GF-D8 (cell line): ENCODE data around the gene OR4B1.
A peak's percentile ranks its signal among the peaks of the same experiment; 100 is the strongest.
"Not testable (repeated sequence)": the region's sequence is repeated elsewhere in the genome, so short reads cannot be mapped to it uniquely, and the experiment has no call there.

Experiments used
- DNase-seq: peaks from one replicate; lab custom pipeline; 2025; lab: John Stamatoyannopoulos, UW

The OR4B1 gene, protein sequence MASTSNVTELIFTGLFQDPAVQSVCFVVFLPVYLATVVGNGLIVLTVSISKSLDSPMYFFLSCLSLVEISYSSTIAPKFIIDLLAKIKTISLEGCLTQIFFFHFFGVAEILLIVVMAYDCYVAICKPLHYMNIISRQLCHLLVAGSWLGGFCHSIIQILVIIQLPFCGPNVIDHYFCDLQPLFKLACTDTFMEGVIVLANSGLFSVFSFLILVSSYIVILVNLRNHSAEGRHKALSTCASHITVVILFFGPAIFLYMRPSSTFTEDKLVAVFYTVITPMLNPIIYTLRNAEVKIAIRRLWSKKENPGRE

GRCh38 chr11:48216510-48216909, at the start of gene OR4B1:
Gene OR4B1, plus strand, starts transcription at chr11:48216810. Its CDS starts 0 bp downstream, at chr11:48216810.
- no peak for DNase-seq

DNA sequence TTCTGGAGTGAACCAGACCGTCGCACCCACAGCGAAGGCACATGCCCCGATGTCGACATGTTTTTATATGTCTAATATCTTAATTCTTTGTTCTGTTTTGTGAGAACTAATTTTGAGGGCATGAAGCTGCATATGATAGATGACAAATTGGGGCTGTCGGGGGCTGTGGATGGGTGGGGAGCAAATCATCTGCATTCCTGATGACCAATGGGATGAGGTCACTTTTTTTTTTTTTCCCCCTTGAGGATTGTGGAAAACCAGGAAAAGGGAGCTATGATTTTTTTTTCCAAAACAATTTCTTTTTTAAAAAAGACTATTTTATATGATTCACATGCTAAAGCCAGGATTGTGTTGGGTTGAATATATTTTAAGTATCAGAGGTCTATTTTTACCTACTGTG, 49.2 kb upstream of the OR4B1 start:
- no peak for DNase-seq

DNA sequence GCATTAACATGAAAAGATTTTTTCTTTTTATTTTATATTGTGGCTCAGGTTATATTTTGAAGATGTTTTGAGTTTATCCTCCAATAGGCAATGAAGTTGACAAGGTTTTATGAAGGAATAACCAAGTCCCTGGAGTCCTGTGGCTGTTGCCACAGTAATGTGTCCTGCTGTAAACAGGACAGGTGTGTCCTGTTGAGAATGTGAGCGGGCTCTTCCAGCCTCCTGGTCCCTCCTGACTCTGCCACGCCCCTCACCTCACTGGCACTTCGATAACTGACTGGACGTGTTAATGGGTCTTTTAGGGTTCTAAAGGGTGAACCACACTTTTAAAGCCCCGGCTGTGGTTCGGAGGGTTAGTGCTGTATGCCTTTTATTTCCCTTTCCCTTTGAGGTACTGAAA, 47.8 kb upstream of the OR4B1 start:
- DNase-seq: no peak

GRCh38 chr11:48169259-48169658, 47.4 kb upstream of the OR4B1 start:
- no peak for DNase-seq

DNA sequence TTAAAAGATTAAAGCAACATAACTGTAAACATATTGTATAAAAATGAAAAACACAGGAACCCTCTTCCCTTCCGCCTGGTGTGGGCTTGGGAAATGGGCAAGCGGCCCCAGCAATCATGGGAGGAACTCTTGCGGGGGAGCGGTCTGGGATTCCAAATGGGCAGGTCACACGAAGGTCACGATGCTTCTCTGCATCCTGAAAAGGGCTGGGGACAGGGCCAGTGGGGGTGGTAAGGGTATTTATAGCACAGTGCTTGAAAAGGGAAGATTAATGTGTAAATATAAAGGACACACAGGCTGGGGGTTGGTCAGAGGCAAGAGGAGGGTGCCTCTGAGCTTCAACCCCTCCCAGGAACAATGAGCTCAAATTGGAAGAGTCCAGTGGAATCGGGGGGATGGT, 46.9 kb upstream of the OR4B1 start:
- no peak for DNase-seq

DNA sequence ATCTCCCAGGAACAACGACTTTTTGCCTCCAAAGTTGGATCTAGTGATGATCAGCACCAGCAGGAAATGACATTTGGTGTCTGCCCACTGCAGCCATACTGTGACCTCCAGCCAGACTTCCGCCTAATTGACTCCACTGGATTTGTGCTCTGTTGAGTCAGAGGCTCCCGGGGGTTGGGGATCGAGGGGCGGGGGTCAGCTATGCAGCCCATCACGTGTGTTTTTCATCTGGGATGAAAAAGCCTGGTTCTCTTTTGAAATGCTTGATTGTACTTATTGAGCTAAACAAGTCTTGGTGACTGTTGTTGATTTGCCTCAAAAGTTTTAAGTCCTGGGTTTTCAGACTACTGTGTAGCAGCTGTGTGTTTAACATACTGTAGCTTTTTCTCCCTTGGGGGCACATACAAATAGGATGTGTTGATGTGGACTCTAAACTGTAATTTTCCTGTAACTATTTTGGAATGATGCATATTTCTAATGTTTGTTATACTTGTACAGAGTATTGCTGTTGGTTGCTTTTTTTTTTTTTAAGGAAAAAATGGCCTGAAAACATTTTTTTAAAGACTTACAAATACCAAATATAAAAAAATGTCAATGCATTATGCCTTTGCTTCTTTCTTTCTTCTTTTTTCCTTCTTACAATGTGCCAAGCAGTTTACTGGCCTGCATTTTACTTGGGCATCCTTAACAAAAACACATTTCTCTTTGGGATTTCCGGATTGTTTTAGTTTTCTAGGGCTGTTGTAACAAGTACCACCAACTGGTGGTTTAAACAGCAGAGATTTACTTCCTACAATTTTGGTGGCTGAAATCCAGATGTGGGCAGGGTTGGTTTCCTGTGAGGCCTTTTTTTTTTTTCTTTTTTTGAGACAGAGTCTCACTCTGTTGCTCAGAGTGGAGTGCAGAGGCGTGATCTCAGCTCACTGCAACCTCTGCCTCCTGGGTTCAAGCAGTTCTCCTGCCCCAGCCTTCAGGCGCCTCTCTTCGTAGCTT, 46.1 kb upstream of the OR4B1 start:
- peak; percentile 3 for DNase-seq

GRCh38 chr11:48172818-48173609, 43.6 kb upstream of the OR4B1 start:
- DNase-seq: no peak

DNA sequence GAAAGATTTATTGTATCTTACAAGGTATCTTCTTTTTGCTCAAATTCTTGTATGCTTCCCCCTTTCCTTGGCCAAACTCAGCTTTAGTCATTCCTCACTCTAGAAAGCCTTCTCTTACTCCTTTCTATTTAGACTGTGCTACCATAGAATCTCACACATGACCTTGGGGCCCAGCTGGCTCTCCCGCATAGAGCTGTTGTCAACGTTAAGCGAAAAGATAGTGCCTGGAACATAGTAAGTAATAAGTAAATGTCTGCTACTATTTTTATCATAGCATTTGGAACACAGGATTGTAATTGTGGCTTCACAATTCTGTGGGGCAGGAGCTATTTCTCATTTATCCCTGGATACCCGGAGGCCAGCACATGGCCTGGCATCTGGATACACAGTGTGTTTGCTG, 38.9 kb upstream of the OR4B1 start:
- DNase-seq: no peak

DNA sequence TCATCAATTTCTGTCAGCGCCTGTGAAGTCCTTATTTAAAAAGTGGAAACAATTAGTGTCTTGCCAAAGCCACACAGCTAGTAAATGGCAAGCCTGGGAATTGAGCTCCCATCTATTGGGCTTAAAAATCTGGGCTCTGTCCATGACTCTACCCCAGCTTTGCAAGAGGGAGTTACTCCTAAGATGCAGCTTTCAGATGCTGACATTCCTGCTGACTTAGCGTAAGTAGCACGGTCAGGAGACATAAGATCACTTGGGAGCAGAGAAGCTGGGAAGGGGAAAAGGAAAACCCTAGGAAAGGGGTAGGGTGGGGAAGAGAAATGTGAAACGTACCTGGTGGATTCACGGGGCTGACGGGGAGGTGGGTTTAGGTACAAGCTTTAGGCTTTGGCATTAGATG, 36.0 kb upstream of the OR4B1 start:
- DNase-seq: no peak

GRCh38 chr11:48182860-48183526, 33.6 kb upstream of the OR4B1 start:
- DNase-seq: no peak

DNA sequence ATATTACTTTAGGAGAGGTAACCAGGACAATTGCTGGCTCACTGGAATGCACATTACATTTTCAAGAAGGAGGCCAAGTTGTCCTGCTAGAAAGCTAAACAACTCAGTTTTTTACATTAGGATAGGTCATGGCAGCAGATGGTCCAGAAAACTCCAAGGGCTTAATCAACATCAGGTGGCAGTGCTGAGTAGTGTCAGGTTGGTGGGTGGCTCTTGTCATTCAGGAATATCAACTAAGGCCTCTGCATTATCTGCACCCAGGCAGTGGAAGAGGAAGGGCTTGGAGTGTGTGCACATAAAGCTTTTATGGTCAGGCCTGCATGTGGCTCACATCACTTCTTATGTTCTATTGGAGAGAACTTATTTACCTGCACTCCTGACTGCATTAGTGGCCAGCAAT, 32.2 kb upstream of the OR4B1 start:
- DNase-seq: no peak

GRCh38 chr11:48190906-48191654, 25.5 kb upstream of the OR4B1 start:
- not testable (repeated sequence) for DNase-seq

- no peak for DNase-seq
Observed at GRCh38 chr11:48193876-48194275, 22.7 kb upstream of the OR4B1 start.

DNA sequence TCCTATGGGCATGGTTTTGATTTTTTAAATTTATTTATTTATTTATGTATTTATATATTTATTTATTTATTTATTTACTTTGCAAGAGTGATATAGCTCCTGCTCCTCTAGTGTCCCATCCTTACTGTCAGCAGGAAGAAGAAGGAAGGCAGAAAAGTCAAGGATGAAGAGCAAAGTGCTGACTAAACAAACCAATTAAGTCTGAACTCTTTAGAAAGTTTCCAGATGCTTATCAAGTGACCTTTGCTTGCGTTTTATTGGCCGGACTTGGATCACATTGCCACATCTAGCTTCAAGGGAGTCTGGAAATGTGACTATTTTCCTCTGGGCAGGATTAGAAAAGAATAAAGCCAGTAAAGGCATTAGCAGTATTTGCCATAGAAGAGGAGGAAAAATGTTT, 8.7 kb upstream of the OR4B1 start:
- no peak for DNase-seq

DNA sequence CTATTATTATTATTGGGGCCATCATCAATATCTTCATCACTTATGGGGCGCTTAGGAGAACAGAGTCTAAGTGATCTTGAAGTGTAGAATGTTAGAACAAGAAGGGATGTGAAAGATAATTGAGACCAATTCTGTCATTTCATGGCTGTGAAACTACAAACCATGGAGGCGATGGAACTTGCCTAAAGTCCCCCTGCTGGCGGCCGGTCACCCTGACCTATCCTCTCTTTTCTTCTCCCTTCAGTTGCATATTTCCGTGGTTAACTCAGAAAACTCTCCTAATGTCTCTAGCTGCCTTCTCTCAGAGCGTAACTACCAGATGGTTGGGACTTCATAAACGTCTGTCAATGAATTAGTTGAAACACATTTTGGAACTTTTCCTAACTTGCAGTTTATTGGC, 6.6 kb upstream of the OR4B1 start:
- DNase-seq: no peak

GRCh38 chr11:48228761-48229160, 12.2 kb downstream of the OR4B1 start:
- no peak for DNase-seq

DNA sequence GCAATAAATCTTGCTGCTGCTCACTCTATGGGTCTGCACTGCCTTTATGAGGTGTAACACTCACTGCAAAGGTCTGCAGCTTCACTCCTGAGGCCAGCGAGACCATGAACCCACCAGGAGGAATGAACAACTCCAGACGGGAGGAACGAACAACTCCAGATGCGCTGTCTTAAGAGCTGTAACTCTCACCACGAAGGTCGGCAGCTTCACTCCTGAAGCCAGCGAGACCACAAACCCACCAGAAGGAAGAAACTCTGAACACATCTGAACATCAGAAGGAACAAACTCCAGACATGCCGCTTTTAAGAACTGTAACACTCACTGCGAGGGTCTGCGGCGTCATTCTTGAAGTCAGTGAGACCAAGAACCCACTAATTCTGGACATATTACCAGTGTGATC, 13.4 kb downstream of the OR4B1 start:
- DNase-seq: not testable (repeated sequence)

DNA sequence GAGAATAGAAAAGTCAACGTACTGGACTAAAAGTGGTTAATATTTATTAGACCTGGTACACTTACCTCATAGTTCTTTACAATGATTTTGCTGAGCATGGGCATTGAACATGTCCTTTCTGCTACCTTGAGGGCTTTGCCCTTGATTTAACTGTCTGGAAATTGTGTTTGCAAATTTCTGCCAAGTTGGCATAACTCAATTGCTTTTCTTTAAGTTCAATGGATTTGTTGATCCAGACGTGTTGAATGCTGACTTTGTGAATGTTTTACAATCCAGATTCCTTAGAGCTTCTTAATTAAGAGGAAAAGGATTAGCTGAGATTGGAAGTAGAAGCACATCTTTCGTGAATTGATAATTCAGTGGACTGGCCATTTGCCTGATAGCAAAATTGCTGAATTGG, 21.1 kb downstream of the OR4B1 start:
- DNase-seq: no peak

GRCh38 chr11:48242501-48242900, 25.9 kb downstream of the OR4B1 start:
- no peak for DNase-seq

- no peak for DNase-seq
Observed at GRCh38 chr11:48244804-48245203, 28.2 kb downstream of the OR4B1 start, which contains the start of gene OR4X2. Gene OR4X2, plus strand, starts transcription at chr11:48245104. Its CDS starts 0 bp downstream, at chr11:48245104.

DNA sequence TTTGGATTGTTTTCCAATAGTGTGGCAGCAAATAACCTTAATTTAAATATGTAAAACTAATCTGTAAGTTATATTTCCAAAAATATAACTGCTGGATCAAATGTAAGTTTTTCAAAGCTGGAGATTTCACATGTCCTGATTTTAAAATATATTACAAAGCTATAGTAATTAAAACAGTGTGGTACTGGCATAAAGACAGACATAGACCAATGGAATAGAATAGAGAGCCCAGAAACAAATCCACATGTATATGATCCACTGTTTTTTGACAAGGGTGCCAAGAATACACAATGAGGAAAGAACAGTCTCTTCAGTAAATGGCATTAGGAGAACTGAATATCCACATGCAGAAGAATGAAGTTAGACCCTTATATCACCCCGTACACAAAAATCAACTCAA, 32.3 kb downstream of the OR4B1 start:
- DNase-seq: no peak
